Measurements from ENCODE around the gene LPAR1.

LPAR1 gene

DNA sequence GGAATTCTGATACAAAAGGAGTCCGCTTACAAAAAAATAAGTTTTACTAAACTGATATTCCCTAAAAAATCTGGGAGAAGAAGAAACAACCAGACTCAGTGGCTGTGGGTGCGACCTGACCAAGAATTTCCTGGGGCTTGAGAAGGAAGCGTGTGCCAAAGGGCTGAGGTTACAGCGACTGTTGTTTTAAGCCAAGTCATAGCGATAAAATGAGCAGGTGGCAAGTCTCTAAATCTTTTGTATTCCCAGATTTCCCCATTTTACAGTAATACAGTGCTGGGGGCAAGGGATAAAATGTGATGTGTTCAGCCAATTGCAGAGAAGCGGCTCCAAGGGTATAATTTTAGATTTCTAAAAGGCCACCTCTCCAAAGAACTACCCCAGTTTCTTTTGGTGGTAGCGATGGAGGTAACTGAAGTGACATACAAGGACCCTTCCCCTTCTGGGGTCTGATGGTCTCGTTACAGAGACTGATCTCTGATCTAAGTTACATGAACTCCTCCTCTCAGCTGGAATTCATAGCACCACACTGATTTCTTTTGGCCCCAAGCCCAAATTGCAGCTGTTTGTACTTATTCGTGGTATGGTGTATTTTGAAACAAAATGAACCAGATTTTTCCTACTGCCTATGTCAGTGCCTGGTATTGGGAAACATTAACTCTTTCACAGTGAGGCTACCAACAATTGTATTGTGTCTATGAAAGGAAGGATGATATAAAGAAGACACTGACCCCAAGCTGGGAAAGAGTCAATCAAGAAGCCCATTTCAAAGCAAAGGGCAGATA lies 41.6 kb downstream of the LPAR1 start:
- DNase-seq = no peak

DNA sequence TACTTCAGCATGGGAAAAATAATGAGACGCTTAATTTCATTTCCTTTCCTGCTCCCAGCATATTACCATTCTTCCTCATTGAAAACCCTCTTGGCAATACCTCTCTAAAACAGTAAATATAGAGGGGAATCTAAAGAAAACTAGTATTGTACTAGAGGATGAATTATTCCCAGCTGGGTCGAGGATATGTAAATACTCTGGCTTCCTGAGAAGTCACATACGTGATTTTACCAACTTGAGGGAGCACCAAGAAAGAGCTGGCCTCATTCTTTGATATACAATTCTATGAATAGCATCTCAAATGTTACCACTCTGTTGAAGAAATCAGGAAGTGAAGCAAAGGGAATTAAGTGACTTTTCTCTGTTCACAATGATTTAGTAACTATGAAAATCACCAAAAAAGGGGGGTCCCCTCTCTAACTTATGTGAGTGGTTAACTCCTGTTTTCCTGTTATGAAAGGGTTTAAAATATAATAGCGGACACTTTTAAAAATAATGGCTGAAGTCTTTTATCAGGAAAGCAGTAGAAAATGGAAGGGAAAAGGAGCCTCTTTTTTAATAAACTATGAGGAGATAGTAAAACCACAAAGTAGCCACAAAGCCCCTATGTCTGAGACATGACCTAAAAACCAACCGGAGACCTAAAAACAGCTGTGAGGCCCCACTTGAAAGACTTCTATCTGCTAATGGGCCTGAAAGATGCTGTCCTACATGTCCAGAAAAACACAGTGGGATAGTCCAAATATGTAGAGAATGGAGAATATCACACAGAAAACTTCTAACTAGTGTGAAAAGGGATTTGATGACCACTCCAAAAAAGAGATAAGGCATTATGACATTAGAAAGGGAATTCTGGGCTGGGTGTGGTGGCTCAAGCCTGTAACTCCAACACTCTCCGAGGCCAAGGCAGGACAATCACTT lies 42.6 kb downstream of the LPAR1 start:
- DNase-seq = no peak

DNA sequence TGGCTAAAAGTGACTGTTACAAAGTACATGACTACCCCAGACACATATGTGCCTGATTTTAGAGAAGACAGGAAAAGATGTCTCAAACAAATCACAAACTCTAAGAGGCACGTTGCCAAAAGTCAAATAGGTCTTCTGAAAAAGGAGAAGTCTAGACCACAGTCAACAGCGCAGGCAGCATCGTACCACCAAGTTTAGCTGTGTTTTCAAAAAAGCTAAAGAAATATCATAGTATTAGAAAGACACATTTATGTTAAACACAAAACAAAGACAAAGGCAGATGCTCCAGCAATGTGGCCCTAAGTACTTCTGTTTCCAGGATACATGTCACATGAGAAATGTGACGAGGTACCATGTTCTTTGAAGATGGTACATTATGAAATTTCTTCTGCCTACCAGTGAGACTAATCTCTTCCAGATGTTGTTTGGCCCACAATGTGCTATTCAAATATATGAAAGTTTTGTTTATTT lies 43.5 kb downstream of the LPAR1 start:
- DNase-seq = no peak

DNA sequence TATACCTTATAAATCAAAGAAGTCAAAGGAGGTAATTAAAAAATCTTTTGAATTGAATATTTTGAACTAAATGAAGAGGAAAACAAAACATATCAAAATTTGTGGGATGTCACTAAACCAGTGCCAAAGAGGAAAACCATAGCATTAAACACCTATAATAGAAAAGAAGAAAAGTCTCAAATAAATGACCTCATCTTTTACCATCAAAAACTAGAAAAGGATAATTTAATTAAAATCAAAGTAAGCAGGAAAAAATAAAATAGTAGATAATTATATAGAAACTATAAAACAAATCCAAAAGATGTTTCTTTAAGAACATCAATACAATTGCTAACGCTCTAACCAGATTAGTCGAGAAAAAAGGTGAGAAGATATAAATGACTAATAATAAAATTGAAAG lies 47.8 kb downstream of the LPAR1 start:
- DNase-seq = no peak

DNA sequence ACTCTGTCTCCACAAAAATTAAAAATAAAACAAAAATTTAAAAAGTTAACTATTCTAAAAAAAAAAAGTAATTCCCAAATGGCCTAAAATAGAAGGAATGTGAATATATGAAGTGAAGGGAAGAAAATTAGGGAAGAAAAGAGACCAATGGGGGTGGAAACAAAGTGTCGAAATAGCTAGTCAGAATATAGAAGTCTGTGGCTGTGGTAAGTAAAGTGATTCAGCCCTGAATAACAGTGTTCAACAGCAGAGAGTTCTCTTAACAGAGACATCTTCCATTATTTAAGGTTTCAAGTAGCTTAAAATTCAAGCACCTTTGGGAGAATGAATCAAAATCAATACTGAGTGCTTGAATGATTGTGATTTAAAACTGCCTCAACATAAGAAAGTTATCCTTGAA lies 51.7 kb downstream of the LPAR1 start:
- DNase-seq = no peak

DNA sequence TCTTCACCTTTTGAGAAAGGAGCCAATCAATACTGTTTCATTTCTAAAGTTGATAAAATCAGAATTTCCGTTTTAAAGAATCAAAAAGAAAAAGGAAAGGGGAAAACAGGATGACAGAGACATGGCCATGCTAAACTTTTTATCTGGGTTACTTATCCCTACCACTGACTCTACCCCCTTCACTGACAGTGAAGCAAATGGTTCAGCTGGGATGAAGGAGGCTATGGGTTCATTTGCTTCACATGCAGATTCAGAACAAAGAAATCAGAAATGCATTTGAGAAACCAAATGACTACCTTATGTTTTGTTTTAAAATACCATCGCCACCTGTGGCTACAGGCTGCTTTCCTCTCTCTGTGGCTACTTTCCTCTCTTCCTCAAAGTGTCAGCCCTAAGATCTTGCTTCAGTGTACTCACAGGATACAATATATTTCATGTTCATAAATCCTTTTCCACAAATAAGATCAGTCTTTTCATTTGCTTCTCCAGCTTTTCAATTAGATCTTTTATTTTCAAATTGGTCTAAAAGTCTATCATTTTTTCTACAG lies 53.3 kb downstream of the LPAR1 start:
- no peak for DNase-seq

DNA sequence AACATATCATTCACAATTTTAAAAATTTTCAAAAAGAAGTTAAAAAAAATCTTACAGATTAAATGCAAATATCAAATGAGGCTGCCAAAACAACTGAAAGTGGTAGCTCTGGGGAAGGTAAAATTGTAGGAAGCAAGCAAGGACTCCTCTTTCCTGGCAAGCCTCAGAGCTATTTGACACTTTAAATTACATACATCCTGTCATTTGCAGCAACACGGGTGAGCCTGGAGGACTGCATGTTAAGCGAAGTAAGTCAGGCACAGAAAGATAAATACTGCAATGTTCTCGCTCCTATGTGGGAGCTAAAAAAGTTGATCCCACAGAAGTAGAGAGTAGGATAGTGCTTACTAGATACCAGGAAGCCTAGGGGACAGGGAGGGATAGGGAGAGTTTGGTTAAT lies 58.0 kb downstream of the LPAR1 start:
- DNase-seq = no peak

DNA sequence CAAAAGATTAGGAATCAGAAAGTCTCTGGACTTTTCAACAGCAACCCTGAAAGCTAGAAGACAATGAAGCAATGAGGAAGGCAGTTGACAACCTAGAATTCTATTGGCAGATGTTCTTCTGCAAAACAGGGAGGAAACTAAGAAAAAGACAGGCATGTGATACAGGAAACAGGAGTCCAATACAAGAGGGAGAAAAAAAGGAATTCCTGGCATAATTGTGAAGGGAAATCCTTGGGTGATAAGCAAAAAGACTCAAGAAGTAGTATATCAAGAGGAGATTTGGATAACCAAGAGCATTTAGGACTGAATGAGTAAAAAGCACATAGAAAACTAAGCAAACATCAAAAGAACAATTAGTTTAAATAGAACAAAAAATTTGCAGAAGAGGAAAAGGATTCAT lies 58.6 kb downstream of the LPAR1 start:
- no peak for DNase-seq

DNA sequence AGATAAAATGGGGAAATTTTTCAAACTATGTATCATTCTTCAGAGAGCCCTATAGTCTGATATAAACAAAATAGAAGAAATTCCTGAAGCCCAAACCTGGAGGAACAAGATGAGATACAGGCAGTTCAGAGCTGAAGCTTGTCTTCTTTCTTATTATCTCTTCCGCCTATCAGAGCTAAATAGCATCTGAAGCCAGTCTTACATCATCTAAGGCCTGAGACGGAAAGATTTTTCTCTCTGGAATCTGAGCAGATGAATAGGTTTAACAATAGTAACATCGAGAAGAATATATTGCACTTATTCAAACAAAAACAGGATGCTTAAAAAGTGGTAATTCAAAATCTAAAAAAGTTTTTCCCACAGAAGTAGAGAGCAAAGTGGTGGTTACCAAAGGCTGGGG lies 59.8 kb downstream of the LPAR1 start:
- DNase-seq = no peak

DNA sequence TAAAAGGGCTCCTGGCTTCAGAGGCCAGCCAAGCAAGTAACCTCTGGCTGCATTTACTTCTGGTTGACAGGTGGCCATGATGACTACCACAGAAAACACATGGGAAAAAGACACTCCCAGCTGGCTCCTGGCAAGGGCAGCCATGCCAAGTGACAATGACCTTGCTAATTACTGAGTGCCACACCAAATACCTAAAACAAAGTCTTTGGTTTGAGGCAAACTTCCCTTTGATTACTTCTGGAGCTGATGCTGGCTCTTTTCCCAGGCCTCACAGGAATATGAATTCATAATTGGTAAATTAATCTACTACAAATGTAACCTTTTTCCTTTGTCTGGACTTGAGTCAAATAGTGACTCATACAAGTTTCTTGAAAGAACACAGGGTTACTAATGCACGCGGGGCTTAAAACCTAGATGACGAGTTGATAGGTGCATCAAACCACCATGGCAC lies 61.0 kb downstream of the LPAR1 start:
- DNase-seq = no peak

DNA sequence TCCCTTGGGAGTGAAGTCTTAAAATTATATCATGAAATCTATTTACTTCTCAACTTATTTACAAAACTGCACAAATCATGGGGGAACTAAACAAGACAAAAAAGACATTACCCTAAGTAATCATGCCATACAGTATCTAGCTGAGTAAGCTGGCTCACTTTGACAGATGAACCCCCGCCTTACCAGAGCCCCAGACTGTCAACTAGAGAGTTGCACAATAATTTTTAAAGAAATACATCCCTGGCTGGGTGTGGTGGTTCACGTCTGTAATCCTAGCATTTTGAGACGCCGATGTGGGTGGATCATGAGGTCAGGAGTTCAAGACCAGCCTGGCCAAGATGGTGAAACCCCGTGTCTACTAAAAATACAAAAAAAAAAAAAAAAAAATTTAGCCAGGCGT lies 62.3 kb downstream of the LPAR1 start:
- DNase-seq = no peak

DNA sequence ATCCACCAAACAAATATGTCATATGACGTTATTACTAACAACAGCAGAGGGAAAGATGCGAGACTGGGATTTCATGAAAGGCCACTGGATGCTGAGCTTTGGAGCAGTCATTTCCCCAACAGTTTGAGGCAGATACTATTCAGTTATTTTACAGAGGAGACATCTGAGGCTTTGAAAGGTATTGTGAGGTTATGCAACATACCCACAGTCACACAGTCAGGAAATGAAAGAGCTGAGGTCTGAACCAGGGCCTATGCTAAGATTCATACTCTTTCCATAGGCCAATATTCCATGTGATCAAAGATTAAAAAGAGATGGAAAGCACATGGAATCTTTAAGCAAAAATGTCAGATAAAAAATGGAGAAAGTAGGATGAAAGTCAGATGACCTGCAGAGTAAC lies 63.0 kb downstream of the LPAR1 start:
- no peak for DNase-seq

DNA sequence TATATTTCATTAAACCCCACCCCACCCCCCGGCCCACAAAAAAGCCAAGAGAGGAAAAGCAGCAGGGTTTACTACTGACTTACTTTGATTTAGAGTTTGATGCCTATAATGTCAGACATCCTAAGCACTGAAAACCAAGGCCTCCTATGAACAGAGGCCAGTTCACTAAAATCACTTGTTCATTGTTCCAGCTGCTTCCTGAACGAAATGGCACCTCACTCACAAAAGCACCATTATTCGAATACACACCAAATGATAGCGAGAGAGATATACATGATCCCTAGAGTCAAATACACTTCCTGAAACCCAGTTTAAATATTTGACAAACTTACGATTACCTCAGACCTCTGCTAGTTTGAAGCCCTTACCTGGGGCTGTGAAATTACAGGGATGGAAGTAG lies 66.6 kb downstream of the LPAR1 start:
- no peak for DNase-seq

DNA sequence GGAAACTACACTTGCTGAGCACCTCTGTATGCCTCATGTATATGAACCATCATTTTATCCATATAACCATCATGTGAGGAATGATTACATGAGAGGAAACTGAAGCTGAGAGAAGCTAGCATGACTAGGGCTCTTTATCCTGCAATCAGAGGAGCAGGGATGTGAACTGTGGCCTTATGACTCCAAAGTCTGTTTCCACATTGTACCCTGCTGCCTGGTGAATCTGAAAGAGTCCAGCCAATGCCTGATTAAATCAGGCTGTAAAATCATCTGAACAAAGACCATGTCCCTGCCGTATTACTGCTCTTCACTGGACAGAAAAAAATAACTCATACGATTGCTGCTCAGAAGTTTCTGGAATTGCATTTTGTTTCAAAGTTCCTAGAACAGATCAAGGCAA lies 67.0 kb downstream of the LPAR1 start:
- DNase-seq = no peak

DNA sequence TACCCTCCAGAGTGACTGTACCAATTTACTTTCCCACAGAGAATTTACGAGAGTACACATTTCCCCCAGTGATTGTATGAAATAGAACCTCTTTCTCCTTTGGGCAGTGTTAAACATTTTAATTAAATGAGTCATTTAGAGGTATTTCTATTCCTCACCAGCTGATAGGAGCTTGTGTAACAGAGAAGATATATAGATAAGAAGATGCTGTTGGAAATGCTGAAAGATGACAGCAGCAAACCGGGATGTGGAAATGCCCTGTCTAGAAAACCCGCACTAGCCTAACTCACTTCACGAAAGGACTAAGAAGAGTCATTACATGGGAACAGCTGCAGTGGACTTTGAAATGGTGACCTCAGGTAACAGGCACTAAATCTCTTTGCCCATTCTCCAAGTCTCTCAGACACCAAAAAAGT lies 68.3 kb downstream of the LPAR1 start:
- DNase-seq = no peak

DNA sequence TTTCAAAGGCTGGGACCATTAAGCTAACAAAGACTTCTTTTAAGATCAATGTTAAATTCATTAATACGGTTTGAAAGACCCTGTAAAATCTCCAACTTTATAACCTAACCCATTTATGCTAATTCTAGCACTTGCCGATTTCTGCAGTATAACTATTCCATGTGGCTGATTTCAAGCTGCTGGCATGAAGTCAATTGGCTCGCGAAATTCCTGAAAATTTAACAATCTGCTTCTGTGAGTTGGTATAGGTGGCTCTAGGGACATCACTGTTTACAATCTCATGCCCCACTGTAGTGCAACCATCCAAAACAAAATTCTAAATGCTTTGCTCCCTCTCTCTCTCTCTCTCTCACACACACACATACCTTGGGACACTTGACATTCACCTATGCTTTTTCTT lies 70.2 kb downstream of the LPAR1 start:
- DNase-seq = no peak

DNA sequence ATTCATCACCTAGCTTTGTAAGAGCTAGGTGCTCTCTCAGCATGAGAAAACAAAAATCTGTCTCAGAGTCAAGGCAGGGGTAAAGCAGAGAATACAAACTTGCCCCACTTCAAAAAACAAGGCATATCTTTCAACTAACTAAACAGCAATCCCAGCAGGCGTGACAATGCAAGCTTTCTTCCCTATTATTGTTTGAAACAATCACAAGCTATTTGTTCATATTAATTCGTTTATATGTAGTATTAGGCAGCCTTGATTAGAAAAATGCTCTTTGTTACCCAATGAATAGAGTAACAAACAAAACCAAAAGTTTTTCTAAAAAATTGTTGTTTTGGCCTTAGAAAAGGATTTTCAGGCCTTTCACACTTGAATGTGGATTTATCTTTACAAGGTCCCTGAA lies 71.1 kb downstream of the LPAR1 start:
- no peak for DNase-seq

DNA sequence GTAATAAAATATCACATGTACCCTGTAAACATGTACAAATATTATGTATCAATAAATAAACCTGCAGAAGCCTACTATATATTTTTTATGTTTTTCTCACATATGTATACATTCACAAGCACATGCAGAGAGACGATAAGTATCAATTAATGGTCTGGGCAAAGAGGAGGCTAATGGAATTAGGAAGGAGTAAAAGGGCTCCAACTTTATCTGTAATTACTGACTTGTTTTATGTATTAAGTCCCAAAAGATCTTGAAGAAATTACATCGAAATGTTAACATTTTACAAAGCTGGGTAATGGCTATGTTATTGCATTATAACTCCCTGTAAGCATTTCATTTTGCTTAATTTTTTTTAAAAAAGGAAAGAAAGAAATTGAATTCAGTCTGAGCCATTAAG lies 78.0 kb downstream of the LPAR1 start:
- no peak for DNase-seq

DNA sequence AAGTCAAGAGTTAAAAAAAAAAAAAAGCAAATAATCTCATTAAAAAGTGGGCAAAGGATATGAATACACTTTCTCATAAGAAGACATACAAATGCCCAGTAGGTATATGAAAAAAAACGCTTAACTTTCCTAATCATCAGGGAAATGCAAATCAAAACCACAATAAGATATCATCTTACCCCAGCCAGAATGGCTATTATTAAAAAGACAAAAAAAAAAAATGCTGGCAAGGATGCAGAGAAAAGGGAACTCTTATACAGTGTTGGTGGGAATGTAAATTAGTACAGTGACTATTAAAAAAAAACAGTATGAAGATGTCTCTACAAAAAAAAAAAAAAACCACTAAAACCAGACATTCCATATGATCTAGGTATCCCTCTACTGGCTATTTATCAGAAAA lies 79.4 kb downstream of the LPAR1 start:
- DNase-seq = no peak

DNA sequence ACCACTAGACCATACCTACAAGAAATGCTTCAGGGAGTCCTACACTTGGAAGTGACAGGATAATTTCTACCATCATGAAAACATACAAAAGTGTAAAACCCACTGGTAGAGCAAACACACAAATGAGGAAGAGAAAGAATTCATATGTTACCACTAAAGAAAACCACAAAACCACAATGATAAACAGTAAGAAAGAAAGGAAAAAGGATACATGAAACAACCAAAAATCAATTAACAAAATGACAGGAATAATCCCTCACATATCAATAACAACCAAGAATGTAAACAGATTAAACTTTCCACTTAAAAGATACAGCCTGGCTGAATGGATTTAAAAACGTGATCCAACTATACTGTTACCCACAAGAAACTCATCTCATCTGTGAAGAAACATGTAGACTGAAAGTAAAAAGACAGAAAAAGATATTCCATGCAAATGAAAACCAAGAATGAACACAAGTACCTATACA lies 83.4 kb downstream of the LPAR1 start:
- DNase-seq = no peak

DNA sequence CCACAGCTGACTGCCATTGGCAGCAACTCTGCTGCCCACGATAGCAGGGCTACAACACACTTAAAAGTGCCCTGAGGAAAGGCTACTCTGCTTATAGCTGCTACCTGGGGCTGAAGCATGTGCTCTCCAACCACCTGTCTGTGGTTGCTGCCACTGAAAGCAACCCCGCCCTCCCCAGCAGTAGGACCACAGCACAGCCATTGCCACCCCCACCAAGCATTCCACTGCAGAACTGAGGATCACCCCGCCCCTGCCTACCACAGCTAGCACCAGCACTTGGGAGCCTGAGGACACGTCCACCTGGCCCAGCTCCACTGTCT lies 85.8 kb downstream of the LPAR1 start:
- no peak for DNase-seq

DNA sequence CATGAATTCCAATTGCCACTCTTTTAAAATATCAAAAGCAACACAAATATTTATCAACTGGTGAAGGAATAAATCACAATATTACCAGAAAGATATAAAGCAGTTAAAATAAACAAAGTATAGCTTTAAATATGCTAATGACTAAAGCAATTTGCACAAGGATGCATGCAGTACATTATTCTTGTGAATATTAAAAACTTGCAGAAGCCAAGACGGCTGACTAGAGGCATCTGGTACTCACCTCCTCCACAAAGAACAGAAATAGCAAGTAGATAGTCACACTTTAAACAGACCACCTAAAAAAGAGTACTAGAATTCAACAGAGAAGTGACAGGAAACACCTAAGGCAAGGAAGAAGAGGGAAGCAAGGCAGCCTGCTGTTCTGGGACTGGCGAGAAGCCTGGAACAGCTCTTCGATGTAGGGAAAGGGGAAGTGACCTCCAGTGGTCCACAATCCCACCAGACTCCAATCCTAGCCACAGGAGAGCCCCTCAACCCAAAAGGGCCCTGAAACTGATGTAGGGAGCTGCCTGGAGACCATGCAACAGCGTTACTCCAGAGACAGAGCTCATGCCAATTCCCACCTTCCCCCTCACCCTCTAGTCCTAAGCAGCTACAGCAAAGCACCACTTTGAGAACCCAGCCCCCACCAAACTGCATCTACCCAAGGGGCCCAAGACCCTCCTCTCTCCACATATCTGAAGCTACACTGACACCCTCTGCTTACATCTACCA lies 86.3 kb downstream of the LPAR1 start:
- no peak for DNase-seq

DNA sequence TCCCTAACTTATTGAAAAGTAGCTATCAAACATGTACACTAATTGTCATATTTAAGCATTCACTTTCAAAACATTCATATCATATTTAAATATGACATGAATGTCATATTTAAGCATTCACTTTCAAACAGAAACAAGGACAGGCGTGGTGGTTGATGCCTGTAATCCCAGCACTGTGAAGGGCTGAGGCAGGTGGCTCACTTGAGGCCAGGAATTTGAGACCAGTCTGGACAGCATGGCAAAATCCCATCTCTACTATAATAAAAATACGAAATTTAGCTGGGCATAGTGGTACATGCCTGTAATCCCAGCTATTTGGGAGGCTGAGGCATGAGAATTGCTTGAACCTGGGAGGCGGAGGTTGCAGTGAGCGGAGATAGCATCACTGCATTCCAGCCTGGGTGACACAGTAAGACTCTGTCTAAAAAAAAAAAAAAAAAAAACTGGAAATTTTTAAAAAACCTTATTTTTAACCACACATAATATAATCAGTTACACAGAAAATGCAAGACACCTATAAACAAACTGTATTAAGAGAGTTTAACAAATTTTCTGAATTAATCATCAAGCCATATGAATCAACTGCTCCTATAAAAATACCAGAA lies 88.1 kb downstream of the LPAR1 start:
- DNase-seq = no peak

All from SHP77 treated with DMSO at 0.1 percent for 48 hours (cell line).